IPS-18c (cell line): Measurements from ENCODE around the gene NUP210L.
"Not testable (repeated sequence)": the region's sequence is repeated elsewhere in the genome, so short reads cannot be mapped to it uniquely, and the experiment has no call there.

Experiments
- H3K4me3 ChIP-seq: 2 replicates; pipeline ENCODE4 v1.7.0; 2013; ENCODE audit warnings: low read depth, mild to moderate bottlenecking, low read length, moderate library complexity; ENCODE audit not compliant: insufficient read depth
- H3K9me3 ChIP-seq: one replicate; pipeline ENCODE4 v1.6.1; 2013; ENCODE audit warnings: mild to moderate bottlenecking, low read length, moderate library complexity; ENCODE audit not compliant: control insufficient read depth, insufficient read depth

NUP210L gene

DNA sequence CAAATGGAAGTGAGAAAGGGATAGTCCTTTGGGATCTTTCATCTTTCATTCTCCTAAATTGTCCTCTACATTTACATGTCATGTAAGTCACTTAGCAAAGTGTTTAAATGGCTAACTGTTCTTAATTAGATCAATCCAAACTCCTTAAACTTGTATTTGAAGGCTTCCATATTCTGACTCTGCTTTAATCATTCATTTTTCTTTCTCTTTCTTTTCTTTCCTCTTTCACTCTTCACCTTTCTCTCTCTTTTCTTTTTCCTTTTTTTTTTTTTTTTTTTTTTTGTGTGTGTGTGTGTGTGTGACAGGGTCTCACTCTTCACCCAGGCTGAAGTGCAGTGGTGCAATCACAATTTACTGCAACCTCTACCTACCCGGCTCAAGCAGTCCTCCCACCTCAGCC lies 92.6 kb downstream of the NUP210L start:
- Histone ChIP-seq H3K9me3 (no peaks in the 10 kb centered on the region), H3K4me3 (no peak overlapping the region)

DNA sequence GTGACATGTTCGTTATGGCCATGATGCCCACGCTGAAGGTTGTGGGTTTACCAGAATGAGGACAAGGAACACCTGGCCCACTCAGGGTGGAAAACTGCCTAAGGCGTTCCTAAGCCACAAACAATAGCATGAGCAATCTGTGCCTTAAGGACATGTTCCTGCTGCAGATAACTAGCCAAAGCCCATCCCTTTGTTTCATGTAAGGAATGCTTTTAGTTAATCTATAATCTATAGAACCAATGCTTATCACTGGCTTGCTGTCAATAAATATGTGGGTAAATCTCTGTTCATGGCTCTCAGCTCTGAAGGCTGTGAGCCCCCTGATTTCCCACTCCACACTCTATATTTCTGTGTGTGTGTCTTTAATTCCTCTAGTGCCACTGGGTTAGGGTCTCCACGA lies 107.4 kb downstream of the NUP210L start:
- not testable (repeated sequence) for H3K9me3 ChIP-seq, H3K4me3 ChIP-seq

DNA sequence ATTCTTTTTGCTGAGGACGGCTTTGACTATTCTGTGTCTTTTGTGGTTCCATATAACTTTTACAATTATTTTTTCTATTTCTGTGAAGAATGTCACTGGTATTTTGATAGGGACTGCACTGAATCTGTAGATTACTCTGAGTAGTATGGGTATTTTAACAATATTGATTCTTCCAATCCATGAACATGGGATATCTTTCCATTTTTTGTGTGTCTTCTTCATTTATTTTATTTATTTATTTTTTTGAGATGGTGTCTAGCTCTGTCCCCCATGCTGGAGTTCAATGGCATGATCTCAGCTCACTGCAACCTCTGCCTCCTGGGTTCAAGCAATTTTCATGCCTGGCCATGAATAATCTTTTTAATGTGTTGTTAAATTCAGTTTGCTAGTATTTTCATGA lies 121.2 kb downstream of the NUP210L start:
- not testable (repeated sequence) for H3K9me3 ChIP-seq, H3K4me3 ChIP-seq

DNA sequence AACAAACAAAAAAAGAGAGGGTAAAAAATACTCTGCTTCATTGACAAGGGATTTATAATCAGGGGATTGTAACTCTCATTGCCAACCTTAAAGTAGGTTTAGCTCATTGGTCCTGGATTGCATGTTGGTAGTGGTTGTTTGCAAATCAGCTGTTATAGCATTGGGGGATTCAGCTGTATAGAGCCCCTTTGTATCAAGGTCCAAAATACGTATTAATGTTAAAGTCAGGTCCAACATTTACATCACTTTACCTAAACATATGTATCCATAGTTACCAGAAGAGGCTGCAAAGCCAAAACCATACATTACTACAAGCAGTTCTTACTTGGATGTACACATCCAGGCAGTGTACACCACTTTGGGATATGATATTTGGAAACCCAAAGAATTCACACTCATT lies 134.9 kb downstream of the NUP210L start:
- H3K9me3 ChIP-seq = no peaks in the 10 kb centered on the region
- no peak overlapping the region for H3K4me3 ChIP-seq

DNA sequence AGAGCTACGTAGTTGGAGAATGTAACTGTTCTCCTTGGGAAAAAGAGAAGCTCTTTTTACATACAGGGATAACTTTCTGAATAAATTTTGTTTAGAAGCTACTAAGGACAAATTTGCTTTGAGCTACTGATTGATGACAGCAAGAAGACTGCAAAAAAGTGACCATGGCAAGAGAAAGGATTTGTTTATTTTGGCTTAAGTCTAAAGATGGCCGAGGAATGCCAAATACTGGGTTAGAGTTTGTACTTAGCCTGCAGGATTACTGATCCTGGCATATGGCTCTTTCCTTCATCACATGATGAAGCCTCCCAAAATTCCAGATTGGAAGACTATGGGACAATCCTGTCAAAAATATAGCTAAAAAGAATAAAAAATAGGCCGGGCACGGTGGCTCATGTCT lies 135.6 kb downstream of the NUP210L start:
- Histone ChIP-seq H3K4me3 (no peak overlapping the region), H3K9me3 (no peaks in the 10 kb centered on the region)

DNA sequence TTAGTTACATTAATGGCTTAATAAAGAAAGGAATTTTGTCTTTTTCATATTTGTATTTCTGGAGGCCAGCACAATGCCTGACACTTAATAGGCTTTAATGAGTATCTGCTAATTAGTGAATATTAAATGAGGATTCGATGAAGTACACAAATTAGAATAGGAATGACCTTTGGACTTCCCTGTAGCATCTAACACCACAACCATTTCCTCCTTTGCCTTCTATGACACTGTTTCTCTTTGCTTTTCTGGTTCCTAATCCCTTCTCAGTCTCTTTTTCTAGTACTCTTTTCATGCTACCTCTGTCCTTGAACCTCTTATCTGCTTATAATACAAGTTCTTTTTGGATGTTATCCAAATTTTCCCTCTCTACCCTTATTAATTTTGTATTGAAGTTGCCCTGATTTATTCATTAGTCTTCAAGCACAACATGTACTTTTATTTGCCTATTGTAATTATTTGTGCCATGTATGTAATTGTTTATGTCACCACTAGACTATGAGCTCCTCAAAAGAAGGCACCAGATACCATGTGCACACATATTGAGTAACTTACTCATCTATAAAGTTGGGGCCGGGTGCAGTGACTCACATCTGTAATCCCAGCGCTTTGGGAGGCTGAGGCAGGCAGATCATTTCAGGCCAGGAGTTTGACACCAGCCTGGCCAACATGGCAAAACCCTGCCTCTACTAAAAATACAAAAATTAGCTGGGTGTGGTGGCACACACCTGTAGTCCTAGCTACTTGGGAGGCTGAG lies 140.5 kb downstream of the NUP210L start:
- no peak overlapping the region for H3K4me3 ChIP-seq
- H3K9me3 ChIP-seq = no peaks in the 10 kb centered on the region

DNA sequence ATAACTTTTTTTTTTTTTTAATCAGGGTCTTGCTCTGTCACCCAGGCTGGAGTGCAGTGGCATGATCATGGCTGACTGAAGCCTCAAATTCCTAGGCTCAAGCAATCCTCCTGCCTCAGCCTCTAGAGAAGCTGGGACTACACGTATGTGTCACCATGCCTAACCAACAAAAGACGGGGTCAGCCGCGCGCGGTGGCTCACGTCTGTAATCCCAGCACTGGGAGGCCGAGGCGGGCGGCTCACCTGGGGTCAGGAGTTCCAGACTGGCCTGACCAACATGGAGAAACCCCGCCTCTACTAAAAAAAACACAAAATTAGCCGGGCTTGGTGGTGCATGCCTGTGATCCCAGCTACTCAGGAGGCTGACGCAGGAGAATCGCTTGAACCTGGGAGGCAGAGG lies 142.3 kb downstream of the NUP210L start:
- not testable (repeated sequence) for H3K4me3 ChIP-seq, H3K9me3 ChIP-seq

DNA sequence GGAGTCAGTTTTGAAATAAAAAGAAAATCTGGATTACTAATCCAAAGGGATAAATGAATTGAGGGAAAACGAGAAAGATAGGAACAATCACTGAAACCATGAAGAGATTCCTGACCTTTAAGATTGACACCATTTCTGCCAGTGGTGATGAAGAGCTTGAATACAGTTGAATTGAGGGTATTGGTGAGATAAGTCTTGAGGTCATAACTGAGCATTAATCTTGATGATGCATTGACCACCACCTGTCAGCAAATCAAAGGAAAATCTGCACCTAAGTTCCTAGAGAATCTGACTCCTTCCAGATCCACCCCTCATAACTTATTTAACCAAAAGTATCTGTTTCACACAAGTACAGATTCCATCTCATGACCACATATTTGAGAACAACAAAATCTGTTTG lies 142.7 kb downstream of the NUP210L start:
- H3K4me3 ChIP-seq = no peak overlapping the region
- H3K9me3 ChIP-seq = no peaks in the 10 kb centered on the region

DNA sequence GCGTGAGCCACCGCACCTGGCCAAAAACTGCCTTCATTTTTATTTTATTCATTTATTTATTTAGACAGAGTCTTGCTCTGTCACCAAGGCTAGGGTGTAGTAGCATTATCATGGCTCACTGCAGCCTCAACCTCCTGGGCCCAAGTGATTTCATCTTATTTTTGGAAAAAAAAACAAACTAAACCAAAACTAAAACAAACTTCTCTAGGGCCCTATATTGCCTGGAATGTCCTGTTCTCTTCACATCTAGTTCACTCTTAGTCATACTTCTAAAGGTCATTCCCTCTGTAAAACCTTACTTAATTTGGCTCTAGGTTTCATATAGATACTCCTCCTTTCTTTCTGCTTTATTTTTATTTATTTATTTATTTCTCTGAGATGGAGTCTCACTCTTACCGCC lies 148.7 kb downstream of the NUP210L start:
- Histone ChIP-seq H3K4me3 (no peak overlapping the region), H3K9me3 (no peaks in the 10 kb centered on the region)

DNA sequence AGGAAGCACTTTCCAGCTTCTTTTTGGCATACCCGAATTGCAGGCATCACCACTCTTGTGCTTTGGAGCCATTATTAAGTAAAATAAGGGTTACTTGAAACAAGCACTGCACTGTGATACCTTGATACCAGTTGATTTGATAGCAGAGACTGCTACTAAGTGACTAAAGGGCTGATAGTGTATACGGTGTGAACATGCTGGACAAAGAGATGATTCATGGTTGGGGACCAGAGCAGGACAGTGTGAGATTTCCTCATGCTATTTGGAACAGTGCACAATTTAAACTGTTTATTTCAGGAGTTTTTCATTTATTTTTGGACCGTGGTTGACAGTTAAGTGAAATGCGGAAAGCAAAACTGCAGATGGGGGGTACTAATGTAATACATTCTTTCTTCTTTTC lies 154.5 kb downstream of the NUP210L start:
- Histone ChIP-seq H3K4me3 (no peak overlapping the region), H3K9me3 (no peaks in the 10 kb centered on the region)

DNA sequence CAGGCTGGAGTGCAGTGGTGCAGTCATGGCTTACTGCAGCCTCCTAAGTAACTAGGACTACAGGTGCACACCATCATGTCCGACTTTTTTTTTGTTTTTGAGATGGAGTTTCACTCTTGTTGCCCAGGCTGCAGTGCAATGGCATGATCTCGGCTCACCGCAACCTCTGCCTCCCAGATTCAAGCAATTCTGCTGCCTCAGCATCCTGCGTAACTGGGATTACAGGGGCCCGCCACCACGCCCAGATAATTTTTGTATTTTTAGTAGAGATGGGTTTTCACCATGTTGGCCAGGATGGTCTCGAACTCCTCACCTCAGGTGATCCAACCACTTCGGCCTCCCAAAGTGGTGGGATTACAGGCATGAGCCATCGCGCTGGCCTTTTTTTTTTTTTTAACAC lies 158.0 kb downstream of the NUP210L start:
- not testable (repeated sequence) for H3K4me3 ChIP-seq, H3K9me3 ChIP-seq

DNA sequence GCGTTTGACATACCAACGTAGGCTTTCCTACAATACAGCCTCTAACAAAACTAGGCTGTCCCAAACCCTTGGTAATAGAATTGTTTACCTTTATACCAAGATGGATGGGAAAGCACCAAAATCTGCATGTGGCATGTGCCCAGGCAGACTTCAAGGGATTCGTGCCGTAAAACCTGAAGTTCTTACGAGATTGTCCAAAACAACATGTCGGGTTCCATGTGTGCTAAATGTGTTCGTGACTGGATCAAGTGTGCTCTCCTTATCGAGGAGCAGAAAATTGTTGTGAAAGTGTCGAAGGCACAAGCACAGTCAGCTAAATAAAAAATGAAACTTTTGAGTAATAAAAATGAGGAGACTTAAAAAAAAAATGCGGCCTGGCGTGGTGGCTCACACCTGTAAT lies 159.2 kb downstream of the NUP210L start:
- Histone ChIP-seq H3K4me3 (no peak overlapping the region), H3K9me3 (peaks cover 2% of the 10 kb centered on the region)

DNA sequence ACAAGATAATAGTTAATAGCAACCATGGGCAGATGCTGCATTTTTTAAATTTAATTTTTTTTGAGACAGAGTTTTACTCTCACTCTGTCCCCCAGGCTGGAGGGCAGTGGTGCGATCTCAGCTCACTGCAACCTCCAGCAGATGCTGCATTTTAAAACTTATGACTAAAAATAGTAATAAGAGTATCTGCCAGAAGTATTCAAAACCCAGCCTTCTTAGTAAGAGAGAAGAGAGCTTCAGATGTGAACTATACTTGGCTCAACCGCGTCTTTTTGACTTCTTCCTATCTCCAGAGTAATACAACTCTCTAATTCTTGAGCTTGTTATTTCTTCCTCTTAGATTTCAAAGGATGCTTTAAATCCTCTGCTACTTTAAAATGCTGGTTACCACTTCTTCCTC lies 159.7 kb downstream of the NUP210L start:
- Histone ChIP-seq H3K4me3 (no peak overlapping the region), H3K9me3 (peaks cover 2% of the 10 kb centered on the region)

DNA sequence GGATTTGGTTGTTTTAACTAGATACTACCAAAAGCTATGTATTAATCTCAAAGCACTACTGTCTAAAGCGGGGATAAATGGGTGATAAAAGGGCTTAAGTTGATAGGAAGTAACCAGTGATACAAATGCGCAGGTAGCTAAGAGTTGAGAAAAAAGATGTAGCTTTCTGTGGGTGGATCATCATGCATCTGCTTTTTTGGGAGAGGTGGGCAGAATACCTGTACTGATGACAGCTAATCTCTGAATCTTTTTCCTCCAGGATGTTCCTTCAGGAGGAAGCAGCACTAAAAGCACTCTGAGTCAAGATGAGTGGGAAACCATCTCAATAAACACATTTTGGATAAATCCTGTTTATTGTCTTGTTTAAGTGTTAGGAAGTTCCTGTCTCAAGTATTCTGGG lies 163.1 kb downstream of the NUP210L start:
- H3K4me3 ChIP-seq = peak overlapping the region; percentile 93; the same call in 1 of the 2 replicates
- peaks cover 2% of the 10 kb centered on the region for H3K9me3 ChIP-seq

DNA sequence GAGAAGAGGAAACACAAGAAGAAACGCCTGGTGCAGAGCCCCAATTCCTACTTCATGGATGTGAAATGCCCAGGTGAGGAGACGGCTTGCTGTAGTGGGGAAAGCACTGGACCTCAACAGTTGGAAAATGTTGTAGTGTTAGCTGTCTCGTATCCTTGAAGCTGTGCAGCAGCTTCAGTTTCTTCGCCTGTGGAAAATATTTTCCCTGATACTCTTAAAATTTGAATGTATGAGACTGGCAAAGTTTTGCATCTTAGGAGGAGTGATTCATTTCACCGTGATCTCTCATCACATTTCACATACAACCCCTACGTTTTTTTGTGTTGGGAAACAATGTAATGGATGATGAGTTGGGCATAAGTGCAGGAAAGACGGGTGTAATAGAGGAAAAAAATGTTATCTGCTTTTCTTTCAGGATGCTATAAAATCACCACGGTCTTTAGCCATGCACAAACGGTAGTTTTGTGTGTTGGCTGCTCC lies 163.7 kb downstream of the NUP210L start:
- peak overlapping the region; percentile 93 for H3K4me3 ChIP-seq
- H3K9me3 ChIP-seq = peaks cover 2% of the 10 kb centered on the region

DNA sequence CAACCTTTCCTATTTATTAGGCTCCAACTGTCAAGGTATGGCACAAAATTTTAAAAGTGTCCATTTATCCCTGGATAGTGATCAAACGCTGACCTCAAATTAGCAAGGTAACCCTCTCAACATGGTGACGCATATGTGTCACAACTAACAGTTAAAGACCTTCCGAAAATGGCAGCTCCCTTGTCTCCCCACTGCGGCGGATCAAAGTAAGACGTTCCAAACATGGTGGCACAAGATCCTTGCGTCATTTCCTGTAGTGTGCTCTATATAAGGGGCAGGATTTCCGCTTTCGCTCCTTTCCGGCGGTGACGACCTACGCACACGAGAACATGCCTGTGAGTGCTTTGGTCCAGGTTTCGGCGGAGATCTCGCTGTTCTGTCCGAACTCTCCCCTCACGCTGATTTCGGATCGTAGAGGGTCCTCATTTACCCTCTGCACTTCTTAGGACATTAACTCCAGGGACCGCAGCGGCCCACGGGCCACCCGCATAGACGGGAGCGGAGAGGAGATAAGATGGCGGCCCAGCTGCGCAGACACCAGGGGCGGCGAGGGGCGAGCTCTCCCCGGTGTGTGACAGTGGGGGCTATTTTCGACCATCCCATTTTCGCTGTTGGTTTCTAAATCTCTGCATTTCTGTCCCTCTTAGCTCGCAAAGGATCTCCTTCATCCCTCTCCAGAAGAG lies 164.3 kb downstream of the NUP210L start, which contains the start of gene RPS27:
Gene RPS27 (plus strand): TSS at position 295 of the 683 bp plus-strand sequence. CDS start 35 bp downstream, at position 330.
- Histone ChIP-seq H3K4me3 (peak within 1 kb of the TSS; percentile 93), H3K9me3 (peaks cover 2% of the 10 kb centered on the region)

DNA sequence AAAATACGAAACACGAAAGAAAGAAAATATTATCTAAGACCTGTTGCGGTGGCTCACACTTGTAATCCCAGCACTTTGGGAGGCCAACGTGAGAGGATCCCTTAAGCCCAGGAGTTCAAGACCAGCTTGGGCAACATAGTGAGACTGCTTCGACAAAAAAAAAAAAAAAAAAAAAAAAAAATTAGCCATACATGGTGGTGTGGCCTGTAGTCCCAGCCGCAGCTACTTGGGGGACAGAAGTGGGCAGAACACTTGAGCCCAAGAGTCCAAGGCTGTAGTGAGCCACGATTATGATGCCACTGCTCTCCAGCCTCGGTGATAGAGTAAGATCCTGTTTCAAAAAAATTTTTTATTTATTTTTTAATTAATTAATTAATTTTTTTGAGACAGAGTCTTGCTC lies 167.3 kb downstream of the NUP210L start:
- Histone ChIP-seq H3K4me3 (no peak overlapping the region), H3K9me3 (peaks cover under 1% of the 10 kb centered on the region)

DNA sequence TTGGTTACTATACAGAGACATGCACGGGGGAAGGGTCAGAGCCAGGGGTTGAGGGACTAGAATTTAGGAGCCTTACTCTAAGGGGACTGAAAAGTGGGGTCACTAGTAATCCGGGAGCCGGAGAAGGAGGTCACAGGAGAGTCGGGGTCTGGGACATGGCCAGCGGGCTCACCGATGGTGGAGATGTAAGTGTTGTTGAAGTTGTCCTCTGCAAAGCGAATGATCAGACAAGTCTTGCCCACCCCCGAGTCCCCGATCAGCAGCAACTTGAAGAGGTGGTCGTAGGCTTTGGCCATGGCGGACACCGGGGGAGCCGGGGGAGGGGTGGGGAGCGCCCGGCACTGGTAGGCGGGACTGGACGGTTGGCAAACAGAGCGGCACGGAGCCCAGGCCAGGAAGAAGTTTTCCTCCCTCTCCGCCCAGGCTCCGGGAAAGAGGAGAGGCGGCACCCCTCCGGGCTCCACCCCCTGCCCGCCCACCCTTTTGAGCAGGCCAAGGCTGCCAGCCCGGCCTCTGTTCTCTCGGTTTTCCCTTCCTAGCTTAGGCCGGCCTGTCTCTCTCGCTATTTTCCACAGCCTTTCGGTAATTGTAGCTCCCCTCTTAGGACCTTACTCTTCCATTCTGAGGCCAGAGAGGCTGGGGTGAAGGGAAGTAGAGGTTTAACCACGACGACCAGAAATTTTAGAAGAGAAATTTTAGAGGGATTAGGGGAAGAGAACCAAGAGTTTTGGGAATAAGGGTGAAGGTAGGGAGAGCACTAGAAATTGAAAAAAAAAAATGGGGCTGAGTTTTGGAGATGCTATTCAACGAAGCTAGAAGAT lies 168.7 kb downstream of the NUP210L start, which contains the start of gene RAB13:
Gene RAB13 (minus strand): TSS at position 399 of the 821 bp plus-strand sequence. CDS start 103 bp downstream, at position 296.
- Histone ChIP-seq H3K4me3 (peak within 1 kb of the TSS; percentile 68), H3K9me3 (no peaks in the 10 kb centered on the region)
